HAP-1 (cell line): ENCODE measurements around the gene ZNF19.

Experiments used
- DNase-seq, 2 experiments: peaks; one replicate each; pipeline ENCODE4 v3.0.0-alpha.2; 2016 to 2020; ENCODE audit warnings: low spot score in 2 of 2
- H3K27me3 ChIP-seq: fragments of 250-450 bp; sonication (Bioruptor Pico); 2 replicates; pipeline ENCODE4 v1.5.1; 2020; ENCODE audit warnings: low read depth, mild to moderate bottlenecking, moderate library complexity
- H3K36me3 ChIP-seq: fragments of 250-450 bp; sonication (Bioruptor Pico); replicated peaks from 2 replicates; pipeline ENCODE4 v1.5.1; 2020; ENCODE audit warnings: mild to moderate bottlenecking
- H3K4me1 ChIP-seq: fragments of 250-450 bp; sonication (Bioruptor Pico); 2 replicates; pipeline ENCODE4 v1.5.1; 2020; ENCODE audit warnings: mild to moderate bottlenecking
- H3K4me3 ChIP-seq: fragments of 250-450 bp; sonication (Bioruptor Pico); 2 replicates; pipeline ENCODE4 v1.5.1; 2020; ENCODE audit warnings: mild to moderate bottlenecking, moderate library complexity
- H3K9me3 ChIP-seq: fragments of 250-450 bp; sonication (Bioruptor Pico); 2 replicates; pipeline ENCODE4 v1.5.1; 2020; ENCODE audit warnings: mild to moderate bottlenecking, moderate library complexity
- in situ Hi-C: fragments of 300-500 bp; cut with MboI; formaldehyde crosslinking; loops from 3 replicates; pipeline ENCODE4 v1.14.3; 2020; ENCODE audit warnings: low sequenced_read_pairs, inconsistent platforms, mixed read lengths

The ZNF19 gene

GRCh38 chr16:71476457-71477124 is 12.5 kb downstream of the ZNF19 start:
- Histone ChIP-seq H3K4me1 (no peaks in the 10 kb centered on the region), H3K36me3 (no peaks in the 10 kb centered on the region; the same call in 1 of the 2 replicates), H3K9me3 (no peaks in the 10 kb centered on the region), H3K27me3 (no peaks in the 10 kb centered on the region), H3K4me3 (no peak overlapping the region)
- in situ Hi-C loops = no loop called here
- no peak for DNase-seq

GRCh38 chr16:71474864-71475263 is 14.3 kb downstream of the ZNF19 start:
- Histone ChIP-seq H3K9me3 (no peaks in the 10 kb centered on the region), H3K27me3 (no peaks in the 10 kb centered on the region), H3K4me1 (no peaks in the 10 kb centered on the region), H3K4me3 (no peak overlapping the region), H3K36me3 (no peaks in the 10 kb centered on the region; the same call in 1 of the 2 replicates)
- no peak for DNase-seq
- in situ Hi-C loops = no loop called here

- Histone ChIP-seq H3K9me3 (no peaks in the 10 kb centered on the region), H3K4me1 (no peaks in the 10 kb centered on the region), H3K36me3 (no peaks in the 10 kb centered on the region; the same call in 1 of the 2 replicates), H3K27me3 (no peaks in the 10 kb centered on the region), H3K4me3 (no peak overlapping the region)
- no peak for DNase-seq
- in situ Hi-C loops = no loop called here
These were observed 15.2 kb downstream of the ZNF19 start for GRCh38 chr16:71473891-71474290.

- Histone ChIP-seq H3K36me3 (no peaks in the 10 kb centered on the region; the same call in 1 of the 2 replicates), H3K9me3 (no peaks in the 10 kb centered on the region), H3K4me1 (no peaks in the 10 kb centered on the region), H3K4me3 (no peak overlapping the region), H3K27me3 (no peaks in the 10 kb centered on the region)
- in situ Hi-C loops = no loop called here
- no peak for DNase-seq
These were observed 16.2 kb downstream of the ZNF19 start for GRCh38 chr16:71472931-71473330.

DNA sequence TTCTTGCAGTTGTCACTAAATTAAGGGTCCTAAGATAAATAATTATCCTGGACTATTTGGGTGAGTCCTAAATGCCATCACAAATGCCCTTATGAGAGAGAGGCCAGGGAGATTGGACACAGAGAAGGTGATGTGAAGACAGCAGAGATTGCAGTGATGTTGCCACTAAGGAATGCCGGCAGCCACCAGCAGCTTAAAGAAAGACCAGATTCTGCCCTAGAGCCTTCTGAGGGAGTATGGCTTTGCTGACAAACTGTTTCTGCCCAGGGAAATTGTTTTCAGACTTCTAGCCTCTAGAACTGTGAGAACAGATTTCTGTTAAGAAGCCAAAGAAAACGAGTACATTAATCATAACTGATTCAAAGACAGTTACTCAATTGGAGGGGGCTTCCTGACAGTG is 17.1 kb downstream of the ZNF19 start:
- Histone ChIP-seq H3K4me3 (no peak overlapping the region), H3K36me3 (no peaks in the 10 kb centered on the region; the same call in 1 of the 2 replicates), H3K4me1 (no peaks in the 10 kb centered on the region), H3K9me3 (no peaks in the 10 kb centered on the region), H3K27me3 (no peaks in the 10 kb centered on the region)
- in situ Hi-C loops = no loop called here
- DNase-seq = no peak

DNA sequence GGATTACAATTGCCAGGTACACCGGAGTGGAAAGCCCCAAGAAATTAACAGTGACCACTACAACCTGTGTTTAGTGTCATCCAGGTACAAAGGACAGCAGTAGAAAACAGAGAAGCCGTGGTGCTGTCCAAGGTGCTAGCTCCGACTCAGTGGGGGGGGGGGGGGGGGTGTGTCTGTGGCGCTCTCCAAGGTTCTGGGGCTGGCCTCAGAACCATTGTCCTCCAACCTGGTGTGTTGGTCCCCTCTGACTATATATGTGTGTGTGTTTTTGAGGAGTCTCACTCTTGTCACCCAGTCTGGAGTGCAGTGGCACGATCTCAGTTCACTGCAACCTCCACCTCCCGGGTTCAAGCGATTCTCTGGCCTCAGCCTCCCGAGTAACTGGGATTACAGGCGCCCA is 21.3 kb downstream of the ZNF19 start:
- DNase-seq = peak in 1 of 2 experiments; percentile 61
- Histone ChIP-seq H3K9me3 (no peaks in the 10 kb centered on the region), H3K4me1 (no peaks in the 10 kb centered on the region), H3K36me3 (no peaks in the 10 kb centered on the region), H3K4me3 (no peak overlapping the region), H3K27me3 (no peaks in the 10 kb centered on the region)
- in situ Hi-C loops = no loop called here

- no peak for DNase-seq
- in situ Hi-C loops = no loop called here
These were observed 24.9 kb downstream of the ZNF19 start for GRCh38 chr16:71464231-71464630.

GRCh38 chr16:71461686-71462648 is 27.2 kb downstream of the ZNF19 start, which contains the start of gene ZNF23:
TSS of gene ZNF23 (minus strand) at chr16:71462247. CDS start at chr16:71456796, 5,451 bp downstream.
- Histone ChIP-seq H3K9me3 (no peaks in the 10 kb centered on the region), H3K36me3 (no peaks in the 10 kb centered on the region; the same call in 1 of the 2 replicates), H3K4me1 (peaks cover 7% of the 10 kb centered on the region), H3K4me3 (peak within 1 kb of the TSS; percentile 98), H3K27me3 (no peaks in the 10 kb centered on the region)
- in situ Hi-C loops = no loop called here
- peak; percentile 49 to 85 for DNase-seq

More at GRCh38 chr16:71464231-71464630, 24.9 kb downstream of the ZNF19 start:
- Histone ChIP-seq H3K36me3 (no peaks in the 10 kb centered on the region; the same call in 1 of the 2 replicates), H3K27me3 (no peaks in the 10 kb centered on the region), H3K4me1 (peaks cover 7% of the 10 kb centered on the region), H3K9me3 (no peaks in the 10 kb centered on the region), H3K4me3 (no peak overlapping the region)

DNA sequence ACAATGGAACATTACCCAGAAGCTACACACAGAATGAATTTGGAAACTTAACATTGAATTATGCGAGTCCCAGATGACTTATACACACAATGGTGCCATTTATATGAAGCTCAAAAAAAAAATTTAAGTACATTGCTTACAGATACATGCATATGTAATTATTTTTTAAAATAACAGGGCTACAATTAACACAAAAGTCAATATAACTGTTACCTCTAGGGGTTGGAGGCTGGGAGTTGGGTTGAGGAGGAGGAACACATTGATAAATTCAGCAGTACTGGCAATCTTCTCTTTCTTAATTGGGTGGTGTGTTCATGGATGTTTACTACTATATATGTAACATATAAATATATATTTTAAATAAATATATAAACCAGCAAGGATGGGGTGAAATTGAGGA is 28.2 kb downstream of the ZNF19 start:
- peak overlapping the region; percentile 98 for H3K4me3 ChIP-seq
- DNase-seq = no peak
- no peaks in the 10 kb centered on the region for H3K9me3 ChIP-seq
- H3K36me3 ChIP-seq = no peaks in the 10 kb centered on the region; the same call in 1 of the 2 replicates
- no peaks in the 10 kb centered on the region for H3K27me3 ChIP-seq
- in situ Hi-C loops = no loop called here
- peaks cover 7% of the 10 kb centered on the region for H3K4me1 ChIP-seq

DNA sequence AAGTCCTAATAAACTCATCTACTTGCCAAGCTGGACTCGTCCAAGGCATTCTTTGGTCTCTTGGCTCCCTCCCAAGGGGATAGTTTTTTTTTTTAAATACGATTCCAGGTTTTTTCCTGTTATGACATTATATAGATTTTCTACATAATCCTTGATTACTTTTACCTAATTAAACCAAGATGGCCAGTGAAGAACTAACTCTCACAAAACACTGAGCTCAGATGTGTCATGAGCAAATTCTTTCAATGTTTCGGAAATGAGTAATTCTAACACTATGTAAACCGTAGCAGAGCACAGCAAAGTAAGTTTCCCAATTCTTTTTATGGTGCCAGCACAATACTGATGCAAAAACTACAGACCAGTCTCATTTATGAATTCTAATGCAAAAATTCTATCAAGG is 28.9 kb downstream of the ZNF19 start:
- in situ Hi-C loops = no loop called here
- Histone ChIP-seq H3K4me1 (peaks cover 7% of the 10 kb centered on the region), H3K36me3 (no peaks in the 10 kb centered on the region; the same call in 1 of the 2 replicates), H3K27me3 (no peaks in the 10 kb centered on the region), H3K4me3 (peak overlapping the region; percentile 98; the same call in 1 of the 2 replicates), H3K9me3 (no peaks in the 10 kb centered on the region)
- no peak for DNase-seq

DNA sequence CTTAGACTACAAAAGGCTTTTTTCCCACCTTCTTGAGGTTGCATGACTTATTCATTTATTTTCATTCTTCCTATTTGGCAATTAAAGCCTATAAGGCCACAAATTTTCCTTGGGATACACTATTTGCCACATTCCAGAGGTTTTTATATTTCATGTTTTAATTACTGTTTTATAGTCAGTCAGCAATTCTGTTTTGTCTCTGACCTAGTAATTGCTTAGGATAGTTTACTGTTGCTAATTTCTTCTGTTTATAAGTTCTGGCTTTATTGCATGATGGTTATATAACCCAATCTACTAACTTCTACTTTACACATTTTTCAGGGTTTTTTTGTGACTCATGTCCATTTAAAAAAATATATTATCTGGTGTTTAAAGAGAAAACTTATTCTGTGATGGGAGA is 29.6 kb downstream of the ZNF19 start:
- Histone ChIP-seq H3K36me3 (no peaks in the 10 kb centered on the region; the same call in 1 of the 2 replicates), H3K9me3 (no peaks in the 10 kb centered on the region), H3K4me3 (no peak overlapping the region), H3K4me1 (peaks cover 7% of the 10 kb centered on the region), H3K27me3 (no peaks in the 10 kb centered on the region)
- in situ Hi-C loops = no loop called here
- DNase-seq = no peak

GRCh38 chr16:71456801-71457200 is 32.3 kb downstream of the ZNF19 start:
- no peaks in the 10 kb centered on the region for H3K27me3 ChIP-seq
- H3K4me1 ChIP-seq = peaks cover 7% of the 10 kb centered on the region; the same call in 1 of the 2 replicates
- no peaks in the 10 kb centered on the region for H3K9me3 ChIP-seq
- in situ Hi-C loops = no loop called here
- no peak for DNase-seq
- H3K4me3 ChIP-seq = no peak overlapping the region
- H3K36me3 ChIP-seq = peaks cover 3% of the 10 kb centered on the region

- DNase-seq = no peak
- in situ Hi-C loops = no loop called here
- Histone ChIP-seq H3K9me3 (peaks cover 16% of the 10 kb centered on the region), H3K36me3 (peaks cover 20% of the 10 kb centered on the region), H3K4me3 (no peak overlapping the region), H3K27me3 (no peaks in the 10 kb centered on the region), H3K4me1 (no peaks in the 10 kb centered on the region)
These were observed 36.1 kb downstream of the ZNF19 start for GRCh38 chr16:71453036-71453435.

GRCh38 chr16:71449020-71449419 is 40.1 kb downstream of the ZNF19 start:
- Histone ChIP-seq H3K27me3 (no peaks in the 10 kb centered on the region), H3K4me3 (no peak overlapping the region), H3K36me3 (peaks cover 20% of the 10 kb centered on the region), H3K9me3 (peaks cover 16% of the 10 kb centered on the region), H3K4me1 (no peaks in the 10 kb centered on the region)
- no peak for DNase-seq
- in situ Hi-C loops = no loop called here
